Measurements from ENCODE around the gene TCAF2. TPM values are rescaled to one million over a fixed set of nuclear protein-coding genes. Genes with fewer than 3 reads are reported as not detected.

TCAF2 gene
- total and polyA plus RNA-seq, 2 of the 8 experiments (the other 6 are each of a cell fraction or from before 2014, with no cell fraction given), result 0.06 to 0.20 TPM

Small RNA genes within 50 kb of the gene (small RNA-seq; reads per million reads assigned to genes)
- not detected for gene AC073264.2 (ENCODE audit: insufficient read depth)
- not detected for gene RNU6-162P (ENCODE audit: insufficient read depth)

Other genes with a start within 250 kb of the TCAF2 start
- 159 and 174 TPM in 2 replicates for gene ZYX, start 239.6 kb upstream of the TCAF2 start, total RNA-seq (2021; fragmentation: NEBNext Ultra II Directional; extraction: Animal tissue kit (Norgen Biotek cat#: 25700))
- 40.6 and 77.9 TPM in 2 replicates for gene ZYX, start 239.6 kb upstream of the TCAF2 start, polyA plus RNA-seq (2011; rRNA removed)
- 133 and 139 TPM in 2 replicates for gene EPHA1, start 212.1 kb upstream of the TCAF2 start, total RNA-seq (2021; fragmentation: NEBNext Ultra II Directional; extraction: Animal tissue kit (Norgen Biotek cat#: 25700))
- 86.5 and 113 TPM in 2 replicates for gene EPHA1, start 212.1 kb upstream of the TCAF2 start, polyA plus RNA-seq (2011; rRNA removed)
- gene TAS2R60, start 177.5 kb upstream of the TCAF2 start, total RNA-seq (2021; fragmentation: NEBNext Ultra II Directional; extraction: Animal tissue kit (Norgen Biotek cat#: 25700)), result 0.32 and 0.46 TPM in 2 replicates
- gene TAS2R60, start 177.5 kb upstream of the TCAF2 start, polyA plus RNA-seq (2011; rRNA removed), result 0.13 and 0.15 TPM in 2 replicates
- not detected in 2 replicates for gene TAS2R41, start 143.1 kb upstream of the TCAF2 start, total RNA-seq (2021; fragmentation: NEBNext Ultra II Directional; extraction: Animal tissue kit (Norgen Biotek cat#: 25700))
- 0.12 TPM in 1 of 2 replicates, not detected in the other for gene TAS2R41, start 143.1 kb upstream of the TCAF2 start, polyA plus RNA-seq (2011; rRNA removed)
- gene CTAGE15, start 49.2 kb upstream of the TCAF2 start, total RNA-seq (2021; fragmentation: NEBNext Ultra II Directional; extraction: Animal tissue kit (Norgen Biotek cat#: 25700)), result 0.61 and 0.86 TPM in 2 replicates
- gene CTAGE15, start 49.2 kb upstream of the TCAF2 start, polyA plus RNA-seq (2011; rRNA removed), result 0.06 TPM in 1 of 2 replicates, not detected in the other
- gene CTAGE6, start 136.7 kb downstream of the TCAF2 start, total RNA-seq (2021; fragmentation: NEBNext Ultra II Directional; extraction: Animal tissue kit (Norgen Biotek cat#: 25700)), result 0.13 TPM in 1 of 2 replicates, not detected in the other
- 0.06 TPM in 1 of 2 replicates, not detected in the other for gene CTAGE6, start 136.7 kb downstream of the TCAF2 start, polyA plus RNA-seq (2011; rRNA removed)

Data from H1 (cell line).